ENCODE data around the gene SETBP1.

- TF ChIP-seq CTCF (IDR thresholded peaks at IDR 0.05) (no peak), NFATC4 (CRISPR knock-in tag; IDR thresholded peaks at IDR 0.05) (no peak), USF1 (CRISPR knock-in tag; IDR thresholded peaks at IDR 0.05) (no peak), NR1H2 (CRISPR knock-in tag; IDR thresholded peaks at IDR 0.05) (no peak)
Observed at GRCh38 chr18:45040879-45041278, 360.2 kb downstream of the SETBP1 start.
